CD8-positive, alpha-beta memory T cell (primary cell): ENCODE data around the gene MAP4K1. TPM values are rescaled to one million over a fixed set of nuclear protein-coding genes. Genes with fewer than 3 reads are reported as not detected.
A peak's percentile ranks its signal among the peaks of the same experiment; 100 is the strongest.

ENCODE experiments used
- CTCF ChIA-PET: fragments of 350-600 bp; sonication (Branson Sonifier 250); formaldehyde crosslinking; loops from one replicate; lab custom pipeline; 2021; ENCODE audit warnings: antibody characterized with exemption; lab: Charles Lee
- POLR2A ChIA-PET: fragments of 350-600 bp; sonication (Branson Sonifier 250); formaldehyde crosslinking; loops from one replicate; lab custom pipeline; 2021; ENCODE audit warnings: antibody characterized with exemption; lab: Charles Lee
- DNase-seq, 5 donors: peaks; one replicate each; pipeline versions ENCODE4 v3.0.0 to v3.0.0-alpha.2; 2020 to 2022; ENCODE audit warnings: mixed read lengths in 1 of 5
- H3K27ac ChIP-seq: one replicate; pipeline ENCODE4 v1.7.0; 2013; ENCODE audit warnings: low read depth, mild to moderate bottlenecking, low read length, moderate library complexity
- H3K27me3 ChIP-seq: 2 replicates; pipeline ENCODE4 v1.7.0; 2013; ENCODE audit warnings: low read length, mild to moderate bottlenecking; ENCODE audit not compliant: insufficient read depth, poor library complexity, severe bottlenecking
- H3K36me3 ChIP-seq: 2 replicates; pipeline ENCODE4 v1.7.0; 2013; ENCODE audit warnings: mild to moderate bottlenecking, low read length, moderate library complexity; ENCODE audit not compliant: insufficient read depth
- H3K4me1 ChIP-seq: 2 replicates; pipeline ENCODE4 v1.7.0; 2013; ENCODE audit warnings: mild to moderate bottlenecking, low read length, moderate library complexity; ENCODE audit not compliant: insufficient read depth
- H3K4me3 ChIP-seq: 2 replicates; pipeline ENCODE4 v1.7.0; 2013; ENCODE audit warnings: mild to moderate bottlenecking, low read length
- H3K9me3 ChIP-seq: 2 replicates; pipeline ENCODE4 v1.7.0; 2013; ENCODE audit warnings: mild to moderate bottlenecking, low read length
- H3K27ac Mint-ChIP-seq, 8 donors: one replicate each; pipeline ENCODE4 v1.8.0; 2020 to 2021; ENCODE audit warnings: mixed read lengths in 8 of 8, mild to moderate bottlenecking in 6 of 8, inconsistent platforms in 3 of 8, moderate library complexity in 3 of 8
- H3K27me3 Mint-ChIP-seq, 2 donors: one replicate each; pipeline ENCODE4 v1.8.0; 2020 to 2021; ENCODE audit warnings: mixed read lengths in 2 of 2, mild to moderate bottlenecking in 1 of 2, moderate library complexity in 1 of 2
- H3K36me3 Mint-ChIP-seq, 3 donors: one replicate each; pipeline ENCODE4 v1.8.0; 2020 to 2021; ENCODE audit warnings: mixed read lengths in 3 of 3, inconsistent platforms in 1 of 3, mild to moderate bottlenecking in 1 of 3
- H3K4me1 Mint-ChIP-seq, 3 donors: one replicate each; pipeline ENCODE4 v1.8.0; 2020 to 2021; ENCODE audit warnings: mixed read lengths in 3 of 3, inconsistent platforms in 1 of 3, mild to moderate bottlenecking in 1 of 3
- H3K4me3 Mint-ChIP-seq, 7 donors: one replicate each; pipeline ENCODE4 v1.8.0; 2020 to 2021; ENCODE audit warnings: mixed read lengths in 7 of 7, mild to moderate bottlenecking in 6 of 7, moderate library complexity in 4 of 7, inconsistent platforms in 2 of 7
- H3K9me3 Mint-ChIP-seq, 5 donors: one replicate each; pipeline ENCODE4 v1.8.0; 2020 to 2022; ENCODE audit warnings: mixed read lengths in 5 of 5, mild to moderate bottlenecking in 3 of 5, moderate library complexity in 2 of 5, inconsistent platforms in 1 of 5
- polyA plus RNA-seq: library from polyadenylated mRNA; unstranded; fragments of 300-500 nt; fragmentation: Illumina TruSeq; gene quantifications from one replicate; pipeline ENCODE4 v1.2.3, GENCODE V29; 2021
- total RNA-seq, 2 experiments: library from RNA; stranded (reverse); gene quantifications; one replicate each; pipeline ENCODE4 v1.2.3, GENCODE V29; 2021

Gene MAP4K1
- total and polyA plus RNA-seq, 3 experiments from 2014 or later = 161 to 178 (median 162) TPM

DNA sequence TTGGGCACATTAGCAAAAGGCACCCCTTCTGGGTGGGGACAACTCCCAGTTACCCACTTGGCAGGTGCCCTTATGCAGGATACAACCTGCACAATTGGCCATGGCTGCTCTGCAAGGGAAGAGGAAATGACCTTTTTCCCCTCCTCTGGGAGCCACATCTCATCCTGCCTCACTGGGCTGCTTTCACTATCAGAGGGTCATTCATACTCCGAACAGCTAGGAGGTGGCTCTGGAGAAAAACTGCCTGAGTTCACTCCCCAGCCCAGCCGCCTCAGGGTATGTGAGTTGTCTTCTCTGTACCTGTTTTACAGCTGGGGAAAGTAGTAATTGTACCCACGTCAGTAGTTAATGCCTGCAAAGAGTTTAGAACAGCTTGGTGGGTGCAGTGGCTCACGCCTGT, 22.6 kb upstream of the MAP4K1 start:
- no peak overlapping the region for H3K4me3 ChIP-seq
- Mint-ChIP-seq H3K4me1 (peaks cover 17 to 23% (median 22%) of the 10 kb centered on the region in 3 donors), H3K27ac (no peak overlapping the region), H3K4me3 (no peak overlapping the region), H3K36me3 (peaks cover 0 to 9% (median 2%) of the 10 kb centered on the region in 3 donors), H3K27me3 (no peaks in the 10 kb centered on the region), H3K9me3 (no peaks in the 10 kb centered on the region)
- peaks cover 4% of the 10 kb centered on the region for H3K36me3 ChIP-seq
- peaks cover 19% of the 10 kb centered on the region for H3K4me1 ChIP-seq
- no peaks in the 10 kb centered on the region for H3K9me3 ChIP-seq
- POLR2A ChIA-PET = no interaction called here
- no peaks in the 10 kb centered on the region for H3K27me3 ChIP-seq
- CTCF ChIA-PET = interaction anchor here (0.6 to 1.5 kb wide), 3 partner anchors 17 to 289 kb away, joined by 3 to 4 read pairs (median 4); no protein-coding TSS in a partner anchor
- DNase-seq = no peak
- no peak overlapping the region for H3K27ac ChIP-seq

DNA sequence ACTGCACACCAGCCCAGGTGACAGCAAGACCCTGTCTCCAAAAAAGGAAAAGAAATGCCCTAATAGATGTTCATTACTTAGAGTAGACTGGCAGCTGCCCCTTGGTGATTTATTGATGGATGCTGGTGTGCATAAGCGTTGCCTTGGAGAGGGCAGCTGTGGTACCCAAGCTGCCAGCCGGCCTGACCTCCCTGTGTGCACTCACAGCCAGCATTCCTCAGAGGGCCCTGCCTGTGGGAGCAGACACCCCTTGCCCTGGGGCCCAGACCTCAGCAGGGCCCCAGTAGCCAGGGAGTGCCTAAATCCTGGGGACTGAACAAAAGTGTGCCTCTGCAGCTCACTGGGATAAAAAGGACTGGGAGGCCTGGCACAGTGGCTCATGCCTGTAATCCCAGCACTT, 21.9 kb upstream of the MAP4K1 start:
- DNase-seq = no peak
- H3K9me3 Mint-ChIP-seq = no peaks in the 10 kb centered on the region
- H3K4me1 Mint-ChIP-seq = peaks cover 21 to 30% (median 25%) of the 10 kb centered on the region in 3 donors
- no peaks in the 10 kb centered on the region for H3K27me3 Mint-ChIP-seq
- no peak overlapping the region for H3K4me3 Mint-ChIP-seq
- peak overlapping the region in 2 of 8 donors; percentile 36 to 63 for H3K27ac Mint-ChIP-seq
- H3K36me3 ChIP-seq = peaks cover 11% of the 10 kb centered on the region
- H3K27me3 ChIP-seq = no peaks in the 10 kb centered on the region
- H3K4me1 ChIP-seq = peaks cover 26% of the 10 kb centered on the region
- H3K4me3 ChIP-seq = no peak overlapping the region
- ChIA-PET CTCF (interaction anchor here (1.2 to 2.0 kb wide), 3 partner anchors 8 to 290 kb away, joined by 4 to 7 read pairs (median 5); partner anchors contain the start of genes ACTN4 and FAM98C), POLR2A (no interaction called here)
- no peak overlapping the region for H3K27ac ChIP-seq
- H3K36me3 Mint-ChIP-seq = peaks cover 2 to 12% (median 4%) of the 10 kb centered on the region in 3 donors
- H3K9me3 ChIP-seq = no peaks in the 10 kb centered on the region

DNA sequence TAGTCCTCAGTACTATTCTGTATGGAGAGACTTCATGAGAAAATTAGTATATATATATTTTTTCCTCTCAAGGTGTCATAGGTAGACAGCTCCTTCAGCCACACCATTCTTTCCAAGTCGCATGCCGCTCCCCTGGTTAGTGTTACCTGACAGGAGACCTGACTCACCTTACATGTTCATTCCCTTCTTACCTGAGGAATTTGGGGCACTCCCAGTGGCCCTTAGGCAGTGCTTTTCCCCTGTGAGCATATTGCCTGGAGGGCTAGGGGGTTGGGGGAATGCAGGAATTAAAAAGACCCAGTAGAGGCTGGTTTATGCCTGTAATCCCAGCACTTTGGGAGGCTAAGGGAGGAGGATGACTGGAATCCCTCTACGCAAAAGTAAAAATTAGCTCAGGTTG, 20.7 kb upstream of the MAP4K1 start:
- H3K4me3 Mint-ChIP-seq = no peak overlapping the region
- no peaks in the 10 kb centered on the region for H3K27me3 Mint-ChIP-seq
- Histone ChIP-seq H3K36me3 (peaks cover 12% of the 10 kb centered on the region), H3K27me3 (no peaks in the 10 kb centered on the region), H3K9me3 (no peaks in the 10 kb centered on the region), H3K4me1 (peaks cover 30% of the 10 kb centered on the region), H3K4me3 (no peak overlapping the region), H3K27ac (no peak overlapping the region)
- H3K9me3 Mint-ChIP-seq = no peaks in the 10 kb centered on the region
- ChIA-PET CTCF (interaction anchor here (1.6 to 7.0 kb wide), 3 partner anchors 9 to 236 kb away, joined by 5 to 79 read pairs (median 7); partner anchors contain the start of genes ACTN4 and FAM98C), POLR2A (no interaction called here)
- no peak for DNase-seq
- H3K36me3 Mint-ChIP-seq = peaks cover 5 to 16% (median 6%) of the 10 kb centered on the region in 3 donors
- H3K27ac Mint-ChIP-seq = no peak overlapping the region
- H3K4me1 Mint-ChIP-seq = peaks cover 25 to 33% (median 28%) of the 10 kb centered on the region in 3 donors

DNA sequence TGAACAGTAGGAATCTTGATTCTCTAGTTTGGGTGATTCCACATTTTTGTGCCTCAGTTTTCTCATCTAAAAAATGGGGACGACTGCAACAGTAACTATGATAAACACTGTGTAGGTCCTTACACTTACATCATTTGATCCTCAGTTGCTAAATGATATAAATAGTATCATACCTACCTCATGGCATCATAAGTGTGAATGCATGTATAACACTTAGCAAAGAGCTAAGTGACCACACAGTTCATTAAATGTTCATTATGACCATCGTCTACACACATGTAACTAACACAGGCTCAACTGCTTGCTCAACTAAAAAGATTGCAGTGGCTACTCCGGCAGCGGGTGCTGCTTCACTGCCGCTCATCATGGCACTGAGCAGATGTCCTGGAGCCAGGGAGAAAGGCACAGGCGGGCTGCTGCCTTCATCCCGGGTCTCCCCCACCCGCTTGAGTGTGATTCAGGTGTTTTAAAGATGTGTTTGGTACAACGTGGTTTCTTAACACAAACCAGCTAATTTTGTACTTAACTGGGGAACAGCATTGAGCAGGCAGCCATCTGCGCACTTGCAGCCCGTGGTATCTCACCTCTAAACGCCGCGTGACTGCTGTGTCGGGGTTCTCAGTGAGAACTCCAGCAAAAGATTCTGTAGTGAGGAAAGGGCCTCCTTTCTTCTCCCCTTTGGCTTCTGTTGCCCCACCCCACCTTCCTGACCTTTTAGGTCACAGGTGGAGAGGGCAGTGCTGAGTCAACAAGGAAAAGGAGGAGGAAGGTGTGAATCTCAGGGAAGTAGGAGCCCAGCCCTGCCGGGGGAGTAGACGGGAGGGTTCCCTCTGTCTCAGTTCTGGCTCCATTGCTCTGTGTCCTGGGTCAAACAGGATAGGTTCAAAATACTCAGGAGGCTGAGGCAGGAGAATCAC, 18.0 kb upstream of the MAP4K1 start:
- peaks cover 31 to 33% (median 33%) of the 10 kb centered on the region in 3 donors for H3K4me1 Mint-ChIP-seq
- H3K4me3 Mint-ChIP-seq = peak overlapping the region in 3 of 7 donors; percentile 15 to 49 (median 36)

DNA sequence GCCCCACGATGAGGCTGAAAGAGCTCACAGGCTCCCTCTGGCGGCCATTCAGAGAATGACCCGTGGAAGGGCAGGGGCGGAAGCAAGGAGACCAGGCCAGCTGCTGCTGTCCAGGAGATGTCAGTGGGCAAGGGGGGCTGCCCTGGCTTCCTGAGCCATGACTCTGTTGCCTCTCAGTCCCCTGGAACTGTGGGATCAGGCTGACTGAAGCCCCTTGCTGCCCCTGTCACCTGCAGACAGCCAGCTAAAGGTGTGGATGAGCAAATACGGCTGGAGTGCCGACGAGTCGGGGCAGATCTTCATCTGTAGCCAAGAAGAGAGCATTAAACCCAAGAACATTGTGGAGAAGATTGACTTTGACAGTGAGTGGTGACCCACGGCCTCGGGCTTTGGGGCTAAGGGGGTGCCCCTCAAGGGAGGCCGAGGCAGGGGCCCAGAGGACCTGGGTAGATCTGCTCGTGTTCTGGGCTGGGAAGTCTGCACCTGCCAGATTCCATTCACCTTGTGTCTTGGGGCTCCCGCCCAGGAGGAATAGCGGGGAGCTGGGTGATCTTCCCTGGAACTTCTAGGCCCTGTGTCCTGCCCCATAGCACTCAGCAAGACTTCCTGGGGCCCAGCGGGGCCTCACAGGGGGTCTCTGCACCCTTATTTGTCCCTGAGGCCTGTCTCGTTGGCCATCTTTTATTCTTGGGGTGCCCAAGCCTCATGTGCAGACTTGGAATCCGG, 17.2 kb upstream of the MAP4K1 start:
- peak overlapping the region; percentile 2 to 93 (median 88) for H3K27ac Mint-ChIP-seq
- CTCF ChIA-PET = interaction anchor here (0.6 to 7.0 kb wide), 28 partner anchors 13 to 562 kb away, joined by 3 to 79 read pairs (median 5); partner anchors contain the start of genes ACTN4, EIF3K, FAM98C and MAP4K1

More for the DNA sequence above, 18.0 kb upstream of the MAP4K1 start:
- no peaks in the 10 kb centered on the region for H3K9me3 Mint-ChIP-seq
- no peaks in the 10 kb centered on the region for H3K27me3 Mint-ChIP-seq
- H3K36me3 ChIP-seq = peaks cover 18% of the 10 kb centered on the region
- H3K27ac Mint-ChIP-seq = peak overlapping the region; percentile 63 to 95 (median 89)
- H3K27ac ChIP-seq = peak overlapping the region; percentile 20
- DNase-seq = no peak
- no peak overlapping the region for H3K4me3 ChIP-seq
- H3K36me3 Mint-ChIP-seq = peaks cover 5 to 41% (median 17%) of the 10 kb centered on the region in 3 donors
- H3K27me3 ChIP-seq = no peaks in the 10 kb centered on the region
- no peaks in the 10 kb centered on the region for H3K9me3 ChIP-seq
- H3K4me1 ChIP-seq = peaks cover 30% of the 10 kb centered on the region
- POLR2A ChIA-PET = no interaction called here
- CTCF ChIA-PET = interaction anchor here (0.7 to 7.0 kb wide), 24 partner anchors 12 to 561 kb away, joined by 3 to 79 read pairs (median 6); partner anchors contain the start of genes ACTN4, EIF3K, FAM98C and MAP4K1

DNA sequence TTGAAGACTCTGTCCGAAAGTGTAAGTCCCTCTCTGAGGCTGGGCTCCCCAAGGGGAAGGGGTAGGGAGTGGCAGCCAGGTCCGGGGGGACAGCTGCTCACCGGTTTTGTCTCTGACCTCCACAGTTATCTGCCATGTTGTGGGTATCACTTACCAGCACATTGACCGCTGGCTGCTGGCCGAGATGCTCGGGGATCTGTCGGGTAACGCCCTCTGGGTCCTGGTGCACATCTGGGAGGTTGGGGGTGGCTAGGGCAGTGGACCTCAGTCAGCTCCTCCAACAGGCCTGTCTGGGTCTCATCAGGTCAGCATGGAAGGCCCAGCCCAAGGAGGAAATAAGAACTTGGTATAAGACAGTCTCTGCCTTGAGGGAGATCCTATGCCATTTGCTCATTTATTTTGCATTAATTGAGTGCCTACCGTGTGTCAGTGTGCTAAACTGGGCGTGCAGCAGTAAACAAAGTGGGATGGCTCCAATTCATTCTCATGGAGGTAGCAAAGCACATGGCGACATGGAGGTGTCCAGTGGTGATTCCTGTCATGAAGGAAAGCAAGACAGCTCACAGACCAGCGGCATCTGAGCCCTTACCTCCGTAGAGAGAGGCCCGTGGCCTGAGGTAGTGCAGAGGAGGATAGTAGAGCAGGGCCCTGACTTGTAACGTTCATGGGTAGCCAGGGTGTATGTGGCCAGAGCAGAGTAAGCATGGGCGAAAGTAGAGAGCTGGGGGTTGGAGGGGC, 14.9 kb upstream of the MAP4K1 start:
- peak overlapping the region in 3 of 8 donors; percentile 20 to 79 (median 51) for H3K27ac Mint-ChIP-seq
- no peak for DNase-seq
- no peaks in the 10 kb centered on the region for H3K9me3 Mint-ChIP-seq
- Histone ChIP-seq H3K27ac (no peak overlapping the region), H3K4me3 (no peak overlapping the region), H3K4me1 (peaks cover 30% of the 10 kb centered on the region), H3K27me3 (no peaks in the 10 kb centered on the region), H3K9me3 (no peaks in the 10 kb centered on the region), H3K36me3 (peaks cover 34% of the 10 kb centered on the region)
- H3K27me3 Mint-ChIP-seq = no peaks in the 10 kb centered on the region
- POLR2A ChIA-PET = no interaction called here
- H3K36me3 Mint-ChIP-seq = peaks cover 5 to 67% (median 27%) of the 10 kb centered on the region in 3 donors
- H3K4me1 Mint-ChIP-seq = peaks cover 31 to 33% (median 33%) of the 10 kb centered on the region in 3 donors
- CTCF ChIA-PET = interaction anchor here (0.7 to 7.0 kb wide), 7 partner anchors 13 to 229 kb away, joined by 3 to 79 read pairs (median 9); partner anchors contain the start of genes EIF3K, FAM98C and MAP4K1
- no peak overlapping the region for H3K4me3 Mint-ChIP-seq

More for the DNA sequence above, 17.2 kb upstream of the MAP4K1 start:
- Mint-ChIP-seq H3K27me3 (no peaks in the 10 kb centered on the region), H3K4me1 (peaks cover 31 to 33% (median 33%) of the 10 kb centered on the region in 3 donors), H3K4me3 (peak overlapping the region in 6 of 7 donors; percentile 15 to 71 (median 58)), H3K9me3 (no peaks in the 10 kb centered on the region), H3K36me3 (peaks cover 5 to 46% (median 18%) of the 10 kb centered on the region in 3 donors)
- POLR2A ChIA-PET = interaction anchor here (0.9 to 1.1 kb wide), 4 partner anchors 10 to 295 kb away, joined by 3 to 7 read pairs (median 3); no protein-coding TSS in a partner anchor
- Histone ChIP-seq H3K36me3 (peaks cover 19% of the 10 kb centered on the region), H3K9me3 (no peaks in the 10 kb centered on the region), H3K4me1 (peaks cover 30% of the 10 kb centered on the region), H3K4me3 (no peak overlapping the region), H3K27me3 (no peaks in the 10 kb centered on the region), H3K27ac (no peak overlapping the region)
- peak; percentile 62 to 80 (median 62) for DNase-seq
